ENCODE measurements around the gene ARMS2.

The ARMS2 gene

DNA sequence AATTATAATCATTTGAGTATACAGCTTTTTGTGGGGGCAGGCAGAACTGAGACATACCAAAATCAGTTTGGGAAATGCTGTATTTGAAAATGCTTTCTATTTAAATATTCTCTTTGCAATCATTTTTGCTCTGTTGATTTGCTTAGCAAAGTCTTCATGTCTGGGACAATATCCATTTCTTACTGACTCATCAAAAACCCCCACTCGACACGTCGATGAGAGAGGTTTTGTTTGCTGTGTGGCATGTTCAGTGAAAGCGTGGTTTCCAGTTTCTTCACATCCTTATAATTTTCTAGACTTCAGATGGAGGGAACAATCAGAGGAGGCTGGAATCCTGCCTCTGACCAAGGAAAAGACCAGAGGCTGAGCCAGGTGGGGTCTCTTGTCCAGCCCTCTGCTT lies 35.8 kb downstream of the ARMS2 start:
- TF ChIP-seq, protein P1, sequence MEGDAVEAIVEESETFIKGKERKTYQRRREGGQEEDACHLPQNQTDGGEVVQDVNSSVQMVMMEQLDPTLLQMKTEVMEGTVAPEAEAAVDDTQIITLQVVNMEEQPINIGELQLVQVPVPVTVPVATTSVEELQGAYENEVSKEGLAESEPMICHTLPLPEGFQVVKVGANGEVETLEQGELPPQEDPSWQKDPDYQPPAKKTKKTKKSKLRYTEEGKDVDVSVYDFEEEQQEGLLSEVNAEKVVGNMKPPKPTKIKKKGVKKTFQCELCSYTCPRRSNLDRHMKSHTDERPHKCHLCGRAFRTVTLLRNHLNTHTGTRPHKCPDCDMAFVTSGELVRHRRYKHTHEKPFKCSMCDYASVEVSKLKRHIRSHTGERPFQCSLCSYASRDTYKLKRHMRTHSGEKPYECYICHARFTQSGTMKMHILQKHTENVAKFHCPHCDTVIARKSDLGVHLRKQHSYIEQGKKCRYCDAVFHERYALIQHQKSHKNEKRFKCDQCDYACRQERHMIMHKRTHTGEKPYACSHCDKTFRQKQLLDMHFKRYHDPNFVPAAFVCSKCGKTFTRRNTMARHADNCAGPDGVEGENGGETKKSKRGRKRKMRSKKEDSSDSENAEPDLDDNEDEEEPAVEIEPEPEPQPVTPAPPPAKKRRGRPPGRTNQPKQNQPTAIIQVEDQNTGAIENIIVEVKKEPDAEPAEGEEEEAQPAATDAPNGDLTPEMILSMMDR (IDR thresholded peaks at IDR 0.05; ENCODE audit: low read depth, low read length), result no peak
- DNase-seq (ENCODE audit: extremely low read depth, low read depth), result peak; percentile 30

DNA sequence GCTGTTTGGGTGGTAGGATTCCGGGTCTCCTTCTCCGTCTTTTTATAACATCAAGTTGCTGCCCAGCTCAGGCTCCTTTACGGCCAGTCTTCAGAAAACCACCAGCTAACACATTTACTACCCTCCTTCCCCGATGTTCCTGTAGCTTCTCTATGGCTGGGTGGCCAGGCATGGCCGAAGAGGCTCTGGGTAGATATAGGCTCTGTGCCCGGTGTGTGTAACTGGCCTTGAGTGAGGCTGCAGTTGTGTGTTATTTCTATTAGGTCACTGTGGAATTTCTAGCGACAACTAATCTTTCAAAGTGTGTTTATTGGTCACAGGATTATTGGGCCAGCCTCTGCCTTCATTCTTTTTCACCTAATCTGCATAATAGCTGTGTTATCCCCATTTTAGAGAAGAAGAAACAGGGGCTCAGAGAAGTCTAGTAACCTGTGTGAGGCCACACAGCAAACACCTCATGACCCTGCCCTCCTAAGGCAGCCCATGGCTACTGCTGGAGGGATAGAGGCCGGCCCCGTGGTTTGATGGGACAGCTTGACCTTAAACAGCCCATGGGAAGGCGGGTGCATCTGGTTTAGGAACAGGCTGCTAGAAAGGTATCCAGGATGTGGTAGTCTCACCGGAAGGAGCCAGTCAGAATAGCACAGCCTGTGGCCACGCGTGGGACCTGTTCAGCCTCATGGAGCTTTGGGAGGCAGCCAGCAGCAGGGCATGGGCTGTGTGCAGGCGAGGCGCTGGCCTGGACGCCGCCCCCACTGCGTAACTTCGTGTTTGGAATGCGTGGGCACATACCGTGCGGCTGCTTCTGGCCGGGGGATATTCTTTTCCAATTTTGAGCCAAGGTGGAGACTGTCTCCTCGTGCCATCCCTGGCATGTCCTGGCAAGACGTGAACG lies 36.6 kb downstream of the ARMS2 start:
- TF ChIP-seq, protein P1 (IDR thresholded peaks at IDR 0.05; ENCODE audit: low read depth, low read length), result no peak
- no peak for DNase-seq (ENCODE audit: extremely low read depth, low read depth)

DNA sequence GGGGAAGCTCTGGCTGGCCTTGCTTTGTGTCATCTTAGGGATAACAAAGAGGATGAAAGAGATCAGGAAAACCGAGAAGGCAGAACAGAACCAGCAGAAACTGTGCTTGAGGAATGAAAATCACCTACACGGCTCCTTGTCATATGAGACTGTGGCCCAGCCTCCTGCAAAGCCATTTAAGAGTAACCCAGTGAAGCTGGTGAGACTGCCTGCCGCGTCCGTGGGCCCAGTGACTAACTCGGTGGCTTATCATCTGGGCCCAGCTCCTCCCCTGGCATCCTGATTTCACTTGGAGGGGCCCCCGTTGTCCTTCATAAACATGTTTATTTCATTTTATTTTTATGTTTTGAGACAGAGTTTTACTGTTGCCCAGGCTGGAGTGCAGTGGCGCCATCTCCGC lies 37.6 kb downstream of the ARMS2 start:
- DNase-seq (ENCODE audit: extremely low read depth, low read depth), result no peak
- TF ChIP-seq, protein P1 (IDR thresholded peaks at IDR 0.05; ENCODE audit: low read depth, low read length), result no peak

DNA sequence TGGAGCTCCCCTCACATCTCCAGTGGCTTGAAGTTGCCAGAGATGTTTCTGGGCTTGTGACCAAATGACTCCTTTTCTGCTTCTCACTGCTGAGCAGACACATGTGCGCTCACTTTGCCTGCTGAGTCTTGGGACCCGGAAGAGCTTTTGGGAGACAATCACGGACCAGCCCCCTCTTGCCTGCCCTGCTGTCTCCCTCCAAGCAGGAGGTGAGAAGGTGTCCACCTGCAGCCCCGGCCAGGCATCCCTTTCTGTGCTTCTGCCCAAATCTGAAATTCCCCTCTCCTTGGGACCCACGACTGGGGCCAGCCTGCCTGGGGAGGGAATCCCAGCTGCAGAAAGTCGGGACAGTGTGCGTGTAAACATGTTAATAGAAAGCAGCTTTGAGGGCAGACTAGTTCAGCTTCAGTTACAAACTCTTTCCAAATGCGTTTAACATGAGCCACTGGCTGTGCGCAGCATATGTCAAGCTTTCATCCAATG lies 38.6 kb downstream of the ARMS2 start:
- DNase-seq (ENCODE audit: extremely low read depth, low read depth), result peak; percentile 54
- TF ChIP-seq, protein P1 (IDR thresholded peaks at IDR 0.05; ENCODE audit: low read depth, low read length), result no peak

DNA sequence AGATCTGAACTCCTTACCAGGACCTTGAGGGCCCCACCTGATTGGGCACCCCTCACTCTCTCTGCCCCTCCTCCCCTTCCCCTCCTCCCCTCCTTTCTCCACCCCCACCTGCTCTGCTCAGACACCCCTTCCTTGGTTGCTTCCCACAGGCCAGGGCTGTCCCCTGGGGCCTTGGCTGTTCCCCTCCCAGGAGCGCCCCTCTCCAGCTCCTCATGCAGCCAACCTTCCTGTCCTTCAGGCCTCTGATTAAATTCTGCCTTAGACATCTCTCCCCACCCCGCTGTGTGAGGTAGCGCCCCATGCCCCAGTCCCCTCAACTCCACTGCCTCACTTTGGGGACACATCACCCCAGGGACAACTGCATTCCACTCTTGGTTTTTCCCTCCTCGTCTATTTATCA lies 39.3 kb downstream of the ARMS2 start:
- TF ChIP-seq, protein P1 (IDR thresholded peaks at IDR 0.05; ENCODE audit: low read depth, low read length), result no peak
- no peak for DNase-seq (ENCODE audit: extremely low read depth, low read depth)

DNA sequence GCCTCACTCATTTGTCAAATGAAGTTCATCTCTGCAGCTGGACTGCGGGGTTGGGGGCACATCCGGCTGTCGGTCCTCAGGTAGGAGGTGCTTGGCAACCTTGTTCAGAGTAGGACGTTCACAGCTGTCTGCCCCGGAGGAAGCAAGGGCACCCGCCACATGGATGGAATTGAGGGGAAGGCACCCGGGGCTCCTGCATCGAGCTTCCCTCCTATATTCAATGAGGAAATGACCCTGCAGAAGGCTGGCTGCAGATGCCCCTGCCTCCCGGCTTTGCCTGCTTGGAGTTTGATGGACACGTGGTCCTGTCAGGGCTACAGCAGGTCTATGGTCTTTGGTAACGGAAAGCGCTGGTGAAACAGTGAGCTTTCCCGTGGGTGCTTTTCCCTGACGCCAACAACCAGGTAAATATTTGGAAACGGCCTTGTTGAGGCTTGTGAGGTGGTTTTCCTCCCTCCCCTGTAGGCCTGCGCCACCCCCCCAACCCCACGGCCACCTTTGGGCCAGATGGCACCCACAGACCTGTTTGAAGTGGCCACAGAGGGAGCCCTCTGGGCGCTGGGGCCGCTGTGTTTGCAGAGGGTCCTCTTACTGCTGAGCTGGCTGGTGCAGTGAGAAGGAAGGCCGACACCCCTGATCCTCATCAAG lies 39.8 kb downstream of the ARMS2 start:
- TF ChIP-seq, protein P1 (IDR thresholded peaks at IDR 0.05; ENCODE audit: low read depth, low read length), result no peak
- DNase-seq (ENCODE audit: extremely low read depth, low read depth), result no peak

DNA sequence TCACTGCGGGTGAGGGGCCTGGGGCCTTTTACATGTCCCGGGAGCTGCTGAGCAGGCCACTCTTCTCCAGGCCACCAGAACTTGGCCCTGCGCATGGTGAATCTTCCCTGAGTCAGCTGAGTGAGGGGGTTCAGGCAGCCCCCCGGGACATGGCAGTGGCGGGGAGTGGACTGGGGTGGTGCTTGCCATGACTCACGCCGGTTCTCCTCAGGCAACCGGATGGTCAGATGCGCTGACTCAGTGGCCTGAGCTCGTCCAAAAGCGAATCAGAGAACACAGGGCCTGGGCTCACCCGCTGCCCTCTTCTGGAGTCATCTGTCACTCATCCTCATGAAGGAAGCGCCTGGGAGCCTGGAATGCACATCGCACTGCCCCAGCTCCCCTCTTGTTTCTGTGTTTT lies 40.4 kb downstream of the ARMS2 start:
- DNase-seq (ENCODE audit: extremely low read depth, low read depth), result peak; percentile 50
- TF ChIP-seq, protein P1 (IDR thresholded peaks at IDR 0.05; ENCODE audit: low read depth, low read length), result no peak
